ENCODE measurements around the gene TUBB1. TPM values are rescaled to one million over a fixed set of nuclear protein-coding genes. Genes with fewer than 3 reads are reported as not detected.

Gene TUBB1
- total and polyA plus RNA-seq, 2 of the 13 experiments (the other 11 are each of a cell fraction or from before 2014, with no cell fraction given) = 0.11 to 57.6 TPM

- WGBS (ENCODE audit: low lambda C conversion rate) = 56% methylated on average over 8 of the region's 8 CpGs
- no peak for TF ChIP-seq PCBP1 (IDR thresholded peaks at IDR 0.05; ENCODE audit: borderline replicate concordance, low read depth, low read length)
- TF ChIP-seq ERF (CRISPR knock-in tag; IDR thresholded peaks at IDR 0.05) = no peak
- peak; percentile 25 for TF ChIP-seq TEAD3 (CRISPR knock-in tag; optimal IDR thresholded peaks at IDR 0.05; ENCODE audit: borderline replicate concordance)
- no peak for TF ChIP-seq HOXA7 (CRISPR knock-in tag; IDR thresholded peaks at IDR 0.05)
- TF ChIP-seq MEIS1 (CRISPR knock-in tag; IDR thresholded peaks at IDR 0.05; ENCODE audit: borderline replicate concordance) = 0 out of 2 replicates have a peak, but pooled peaks have one; percentile 24
- TF ChIP-seq SPEN (CRISPR knock-in tag; IDR thresholded peaks at IDR 0.05; ENCODE audit: low read depth) = 0 out of 2 replicates have a peak, but pooled peaks have one; percentile 37
- peak; percentile 34; the same call in 1 of the 2 replicates for TF ChIP-seq ZBTB38 (CRISPR knock-in tag; IDR thresholded peaks at IDR 0.05)
- 0 out of 2 replicates have a peak, but pooled peaks have one; percentile 3 for TF ChIP-seq CTCF (CRISPR knock-in tag; IDR thresholded peaks at IDR 0.05)
- TF ChIP-seq ZNF687 (CRISPR knock-in tag; IDR thresholded peaks at IDR 0.05) = peak; percentile 36; the same call in 1 of the 2 replicates
- TF ChIP-seq CHCHD3 (CRISPR knock-in tag; IDR thresholded peaks at IDR 0.05) = peak; percentile 29; the same call in 1 of the 2 replicates
- no peak for TF ChIP-seq ZNF256 (CRISPR knock-in tag; conservative IDR thresholded peaks at IDR 0.05)
- TF ChIP-seq ZMYM2 (CRISPR knock-in tag; IDR thresholded peaks at IDR 0.05) = no peak
- TF ChIP-seq ZNF564 (CRISPR knock-in tag; IDR thresholded peaks at IDR 0.05) = peak; percentile 98
- TF ChIP-seq NCOR1 (IDR thresholded peaks at IDR 0.05; ENCODE audit: borderline replicate concordance, low read length) = no peak
- TF ChIP-seq HDAC6 (IDR thresholded peaks at IDR 0.05; ENCODE audit: low read depth, low read length) = no peak
- TF ChIP-seq GTF3A (CRISPR knock-in tag; conservative IDR thresholded peaks at IDR 0.05) = 0 out of 2 replicates have a peak, but pooled peaks have one; percentile 47
- TF ChIP-seq GLI4 (CRISPR knock-in tag; IDR thresholded peaks at IDR 0.05; ENCODE audit: borderline replicate concordance) = no peak
- peak; percentile 54; the same call in 1 of the 2 replicates for TF ChIP-seq PPARG (CRISPR knock-in tag; conservative IDR thresholded peaks at IDR 0.05)
- TF ChIP-seq ZNF773 (CRISPR knock-in tag; IDR thresholded peaks at IDR 0.05; ENCODE audit: borderline replicate concordance) = no peak
- 0 out of 2 replicates have a peak, but pooled peaks have one; percentile 41 for TF ChIP-seq WIZ (CRISPR knock-in tag; IDR thresholded peaks at IDR 0.05)
- H3K79me2 ChIP-seq (ENCODE audit: insufficient read depth, low read length) = peaks cover 8% of the 10 kb centered on the region
- ChIA-PET CTCF (ENCODE audit: low intra/inter-chr PET ratio, low total read pairs) (no interaction called here), POLR2A (interaction anchor here (3.9 kb wide), 1 partner anchor 23 kb away, joined by 19 read pairs; the partner anchor contains the start of gene ATP5F1E)
- H3K27me3 ChIP-seq (ENCODE audit: control insufficient read depth in 1 of 2, insufficient read depth in 2 of 2, low read length in 2 of 2) = peaks cover 0 to 4% of the 10 kb centered on the region in 2 experiments; a peak in 1 of 5 replicates
- intact Hi-C loops (cut with micrococcal nuclease; ENCODE audit: unreplicated experiment) (no loop called here), in situ Hi-C loops (cut with HindIII; ENCODE audit: extremely low pct_ligation_motif_present, low pct_unique_long_range_greater_than_20kb) (no loop called here)
- no peaks in the 10 kb centered on the region for H3K36me3 ChIP-seq (replicated peaks in 1 of 2; ENCODE audit: control insufficient read depth in 1 of 2, insufficient read depth in 2 of 2, low read length in 2 of 2)
- BruUV-seq (replicated peaks) = no TSS peak
- no peaks in the 10 kb centered on the region for H4K20me1 ChIP-seq (ENCODE audit: insufficient read depth, low read length)
- DNase-seq (ENCODE audit: low spot score) (no peak), ATAC-seq (no peak), FAIRE-seq (no peak)
- peaks cover 93% of the 10 kb centered on the region for H3K4me1 ChIP-seq (ENCODE audit: insufficient read depth, low read length)
- no peak overlapping the region for H3K4me2 ChIP-seq (ENCODE audit: low read depth, low read length)
- no peak overlapping the region for H3K4me3 ChIP-seq (replicated peaks in 1 of 3; ENCODE audit: insufficient read depth in 1 of 3, low read depth in 2 of 3, low read length in 3 of 3)
- no peak overlapping the region for H2AFZ ChIP-seq (ENCODE audit: low read length)
- no peak overlapping the region for H3K27ac ChIP-seq (ENCODE audit: extremely low read length, insufficient read depth, low read length)
- H3K9me3 ChIP-seq (ENCODE audit: low read length) = no peaks in the 10 kb centered on the region
- H3K9ac ChIP-seq (ENCODE audit: insufficient read depth, low read depth, low read length) = no peak overlapping the region
These were observed 10.4 kb upstream of the TUBB1 start for GRCh38 chr20:59008715-59009336.
